Activated naive CD8-positive, alpha-beta T cell (primary cell): ENCODE results near the gene KIF11.

Experiments
- H3K27ac Mint-ChIP-seq: one replicate; pipeline ENCODE4 v1.8.0; 2021; ENCODE audit warnings: mixed read lengths
- H3K27me3 Mint-ChIP-seq: one replicate; pipeline ENCODE4 v1.8.0; 2021; ENCODE audit warnings: mixed read lengths
- H3K36me3 Mint-ChIP-seq: one replicate; pipeline ENCODE4 v1.8.0; 2021; ENCODE audit warnings: mixed read lengths
- H3K4me1 Mint-ChIP-seq: one replicate; pipeline ENCODE4 v1.8.0; 2021; ENCODE audit warnings: low read depth, mixed read lengths
- H3K4me3 Mint-ChIP-seq: one replicate; pipeline ENCODE4 v1.8.0; 2021; ENCODE audit warnings: mild to moderate bottlenecking, mixed read lengths
- H3K9me3 Mint-ChIP-seq: one replicate; pipeline ENCODE4 v1.8.0; 2021; ENCODE audit warnings: low read depth, mixed read lengths

The KIF11 gene

DNA sequence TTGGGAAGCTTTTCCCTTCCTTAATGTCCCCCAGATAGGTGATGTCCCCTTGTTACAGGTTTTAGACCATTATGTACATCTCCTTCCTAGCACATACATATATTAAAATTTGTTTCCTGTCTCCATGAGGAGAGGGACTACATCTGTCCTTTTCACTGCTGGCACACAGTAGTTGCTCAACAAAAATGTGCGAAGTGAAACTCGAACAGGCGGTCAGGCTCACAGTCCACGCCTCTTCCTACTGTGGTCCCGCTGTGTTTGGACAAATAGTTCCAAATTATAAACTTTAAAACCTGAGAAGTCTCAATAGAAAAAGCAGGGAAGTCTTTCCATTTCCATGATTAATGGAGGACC lies 95.6 kb downstream of the KIF11 start:
- H3K27me3 Mint-ChIP-seq, result peaks cover 42% of the 10 kb centered on the region
- H3K9me3 Mint-ChIP-seq, result no peaks in the 10 kb centered on the region
- peak overlapping the region; percentile 80 for H3K4me3 Mint-ChIP-seq
- peaks cover 27% of the 10 kb centered on the region for H3K4me1 Mint-ChIP-seq
- peaks cover 6% of the 10 kb centered on the region for H3K36me3 Mint-ChIP-seq
- H3K27ac Mint-ChIP-seq, result no peak overlapping the region

GRCh38 chr10:92688927-92689662 lies 96.2 kb downstream of the KIF11 start:
- peaks cover 6% of the 10 kb centered on the region for H3K36me3 Mint-ChIP-seq
- H3K27me3 Mint-ChIP-seq, result peaks cover 44% of the 10 kb centered on the region
- H3K4me1 Mint-ChIP-seq, result peaks cover 27% of the 10 kb centered on the region
- no peaks in the 10 kb centered on the region for H3K9me3 Mint-ChIP-seq
- peak overlapping the region; percentile 80 for H3K4me3 Mint-ChIP-seq
- H3K27ac Mint-ChIP-seq, result no peak overlapping the region

GRCh38 chr10:92689663-92690210 lies 96.8 kb downstream of the KIF11 start, which contains the start of gene HHEX:
Gene HHEX (plus strand): TSS chr10:92689955. CDS start chr10:92689987, 32 bp downstream.
- no peaks in the 10 kb centered on the region for H3K9me3 Mint-ChIP-seq
- H3K4me3 Mint-ChIP-seq, result peak within 1 kb of the TSS; percentile 82
- H3K36me3 Mint-ChIP-seq, result peaks cover 6% of the 10 kb centered on the region
- H3K27me3 Mint-ChIP-seq, result peaks cover 49% of the 10 kb centered on the region
- no peak within 1 kb of the TSS for H3K27ac Mint-ChIP-seq
- peaks cover 27% of the 10 kb centered on the region for H3K4me1 Mint-ChIP-seq

- Mint-ChIP-seq H3K27ac (no peak overlapping the region), H3K36me3 (peaks cover 6% of the 10 kb centered on the region), H3K4me3 (peak overlapping the region; percentile 82), H3K27me3 (peaks cover 49% of the 10 kb centered on the region), H3K4me1 (peaks cover 27% of the 10 kb centered on the region), H3K9me3 (no peaks in the 10 kb centered on the region)
Observed at GRCh38 chr10:92690211-92690914, 97.4 kb downstream of the KIF11 start.

DNA sequence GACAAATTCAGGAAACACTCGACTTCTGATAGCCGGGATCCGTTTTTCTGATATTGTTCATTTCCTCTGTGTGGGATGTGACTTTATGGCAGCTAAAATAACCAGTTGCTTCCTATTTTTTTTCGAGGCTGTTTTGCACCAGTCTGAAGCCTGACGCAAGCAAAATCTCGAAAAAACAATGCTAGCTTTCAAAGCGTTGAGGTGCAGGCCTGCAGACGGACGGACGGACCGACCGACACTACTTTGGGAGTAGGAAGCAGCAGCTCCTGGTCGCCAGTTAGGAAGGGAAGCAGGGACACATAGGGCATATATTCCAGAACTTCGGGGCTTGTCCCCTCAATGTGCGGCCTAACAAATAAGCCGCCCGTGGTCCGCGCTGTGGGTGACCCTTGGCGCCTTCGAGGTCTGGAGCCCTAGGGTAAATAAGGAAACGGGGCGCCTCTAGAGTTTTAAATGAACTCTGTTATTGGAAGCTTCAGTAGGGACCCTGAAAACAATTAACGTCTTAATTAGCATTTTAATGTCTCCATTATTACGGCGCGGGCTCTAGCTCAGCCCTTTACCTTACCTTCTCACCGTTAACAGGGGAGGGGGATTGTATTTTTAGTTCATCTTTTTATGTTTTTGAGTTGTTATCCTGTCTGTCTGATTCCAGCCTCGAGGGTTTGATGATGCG lies 98.1 kb downstream of the KIF11 start:
- no peak overlapping the region for H3K27ac Mint-ChIP-seq
- H3K27me3 Mint-ChIP-seq, result peaks cover 46% of the 10 kb centered on the region
- H3K4me1 Mint-ChIP-seq, result peaks cover 27% of the 10 kb centered on the region

GRCh38 chr10:92691591-92692079 lies 98.7 kb downstream of the KIF11 start:
- Mint-ChIP-seq H3K27me3 (peaks cover 48% of the 10 kb centered on the region), H3K4me1 (peaks cover 27% of the 10 kb centered on the region), H3K9me3 (no peaks in the 10 kb centered on the region), H3K36me3 (peaks cover 6% of the 10 kb centered on the region), H3K4me3 (peak overlapping the region; percentile 58), H3K27ac (no peak overlapping the region)

More for the DNA sequence above, 98.1 kb downstream of the KIF11 start:
- Mint-ChIP-seq H3K36me3 (peaks cover 6% of the 10 kb centered on the region), H3K9me3 (no peaks in the 10 kb centered on the region), H3K4me3 (peak overlapping the region; percentile 82)

DNA sequence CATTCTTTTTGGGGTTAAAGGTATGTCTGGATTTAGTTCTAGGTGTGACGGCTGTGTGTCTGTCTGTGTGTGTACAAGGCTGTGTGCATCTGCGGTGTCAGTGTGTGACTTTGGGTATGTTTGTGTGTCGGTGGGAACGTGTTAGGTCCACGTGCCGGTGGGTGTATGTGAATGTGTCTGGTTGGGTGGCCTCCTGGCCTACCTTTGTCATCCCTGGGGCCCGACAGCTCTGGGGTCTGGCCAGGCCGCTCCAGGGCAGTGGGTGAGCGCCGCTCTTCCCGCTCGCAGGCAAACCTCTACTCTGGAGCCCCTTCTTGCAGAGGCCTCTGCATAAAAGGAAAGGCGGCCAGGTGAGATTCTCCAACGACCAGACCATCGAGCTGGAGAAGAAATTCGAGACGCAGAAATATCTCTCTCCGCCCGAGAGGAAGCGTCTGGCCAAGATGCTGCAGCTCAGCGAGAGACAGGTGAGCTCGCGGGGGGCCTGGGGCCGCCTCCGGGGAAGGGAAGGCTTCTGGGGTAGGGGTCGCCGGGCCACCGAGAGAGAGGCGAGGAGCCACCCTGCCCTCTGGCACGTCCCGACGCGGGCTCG lies 99.2 kb downstream of the KIF11 start:
- Mint-ChIP-seq H3K27me3 (peaks cover 51% of the 10 kb centered on the region), H3K4me3 (peak overlapping the region; percentile 58), H3K36me3 (peaks cover 6% of the 10 kb centered on the region), H3K4me1 (peaks cover 28% of the 10 kb centered on the region), H3K27ac (no peak overlapping the region), H3K9me3 (no peaks in the 10 kb centered on the region)

GRCh38 chr10:92692697-92693533 lies 100.0 kb downstream of the KIF11 start:
- Mint-ChIP-seq H3K4me1 (peaks cover 31% of the 10 kb centered on the region), H3K27me3 (peaks cover 50% of the 10 kb centered on the region), H3K4me3 (peak overlapping the region; percentile 1), H3K27ac (no peak overlapping the region), H3K9me3 (no peaks in the 10 kb centered on the region), H3K36me3 (peaks cover 3% of the 10 kb centered on the region)

DNA sequence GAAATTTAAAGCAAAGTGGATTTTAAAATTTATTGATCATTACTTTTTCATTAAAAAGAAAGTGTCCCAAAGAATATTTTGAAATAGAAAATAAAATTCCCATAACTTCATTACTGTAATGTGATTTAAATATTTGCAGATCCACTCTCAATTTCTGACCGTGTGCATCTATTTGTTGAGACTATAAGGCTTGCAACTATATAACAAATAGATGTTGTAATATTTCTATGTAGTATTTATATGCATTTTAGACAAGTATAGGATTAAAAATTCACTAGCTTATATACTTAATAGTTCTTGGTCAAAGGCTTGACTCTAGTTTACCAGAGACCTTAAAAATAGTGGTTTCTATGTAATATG lies 100.6 kb downstream of the KIF11 start:
- Mint-ChIP-seq H3K4me3 (no peak overlapping the region), H3K9me3 (no peaks in the 10 kb centered on the region), H3K4me1 (peaks cover 34% of the 10 kb centered on the region), H3K27ac (no peak overlapping the region), H3K27me3 (peaks cover 45% of the 10 kb centered on the region), H3K36me3 (peaks cover under 1% of the 10 kb centered on the region)

- H3K27ac Mint-ChIP-seq, result no peak overlapping the region
- H3K4me1 Mint-ChIP-seq, result peaks cover 39% of the 10 kb centered on the region
- H3K4me3 Mint-ChIP-seq, result no peak overlapping the region
- peaks cover 44% of the 10 kb centered on the region for H3K27me3 Mint-ChIP-seq
- H3K36me3 Mint-ChIP-seq, result no peaks in the 10 kb centered on the region
- no peaks in the 10 kb centered on the region for H3K9me3 Mint-ChIP-seq
Observed at GRCh38 chr10:92695679-92696605, 103.0 kb downstream of the KIF11 start.

- Mint-ChIP-seq H3K4me1 (peaks cover 34% of the 10 kb centered on the region), H3K27me3 (peaks cover 47% of the 10 kb centered on the region), H3K9me3 (no peaks in the 10 kb centered on the region), H3K4me3 (no peak overlapping the region), H3K36me3 (no peaks in the 10 kb centered on the region), H3K27ac (no peak overlapping the region)
Observed at GRCh38 chr10:92696606-92697383, 103.9 kb downstream of the KIF11 start.

- H3K36me3 Mint-ChIP-seq, result no peaks in the 10 kb centered on the region
- H3K27ac Mint-ChIP-seq, result no peak overlapping the region
- H3K27me3 Mint-ChIP-seq, result peaks cover 42% of the 10 kb centered on the region
- no peaks in the 10 kb centered on the region for H3K9me3 Mint-ChIP-seq
- H3K4me3 Mint-ChIP-seq, result peak overlapping the region; percentile 10
- peaks cover 31% of the 10 kb centered on the region for H3K4me1 Mint-ChIP-seq
Observed at GRCh38 chr10:92697663-92698511, 105.0 kb downstream of the KIF11 start.
